ENCODE data around the gene KRTAP3-2. TPM values are rescaled to one million over a fixed set of nuclear protein-coding genes. Genes with fewer than 3 reads are reported as not detected.

Gene KRTAP3-2
- total RNA-seq (2022; extraction: Qiagen RNA extraction; ENCODE audit: low read depth), result 0.36 to 0.50 TPM (median 0.42 TPM) in 3 of 5 replicates, not detected in the others

DNA sequence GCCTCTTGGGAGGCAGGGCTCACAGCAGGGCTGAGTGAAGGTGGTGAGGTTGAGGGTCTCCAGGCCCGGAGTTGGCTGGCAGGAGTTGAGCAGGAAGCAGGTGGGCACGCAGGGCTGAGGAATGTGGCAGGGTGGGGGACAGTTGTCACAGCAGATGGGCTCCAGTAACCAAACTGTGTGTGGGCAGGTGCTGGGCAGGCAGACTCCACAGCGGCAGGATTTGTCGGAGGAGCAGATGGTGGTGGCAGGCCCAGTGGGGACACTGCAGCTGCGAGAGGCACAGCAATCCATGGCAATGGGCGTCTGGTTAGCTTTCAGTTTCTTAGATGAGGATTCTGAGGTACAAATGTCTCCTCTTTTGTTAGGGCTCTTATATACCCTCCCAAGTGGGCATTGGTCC is at the start of gene KRTAP3-2:
KRTAP3-2 (minus strand) TSS at position 344 of the 400 bp plus-strand sequence; CDS start at position 291, 53 bp downstream.

DNA sequence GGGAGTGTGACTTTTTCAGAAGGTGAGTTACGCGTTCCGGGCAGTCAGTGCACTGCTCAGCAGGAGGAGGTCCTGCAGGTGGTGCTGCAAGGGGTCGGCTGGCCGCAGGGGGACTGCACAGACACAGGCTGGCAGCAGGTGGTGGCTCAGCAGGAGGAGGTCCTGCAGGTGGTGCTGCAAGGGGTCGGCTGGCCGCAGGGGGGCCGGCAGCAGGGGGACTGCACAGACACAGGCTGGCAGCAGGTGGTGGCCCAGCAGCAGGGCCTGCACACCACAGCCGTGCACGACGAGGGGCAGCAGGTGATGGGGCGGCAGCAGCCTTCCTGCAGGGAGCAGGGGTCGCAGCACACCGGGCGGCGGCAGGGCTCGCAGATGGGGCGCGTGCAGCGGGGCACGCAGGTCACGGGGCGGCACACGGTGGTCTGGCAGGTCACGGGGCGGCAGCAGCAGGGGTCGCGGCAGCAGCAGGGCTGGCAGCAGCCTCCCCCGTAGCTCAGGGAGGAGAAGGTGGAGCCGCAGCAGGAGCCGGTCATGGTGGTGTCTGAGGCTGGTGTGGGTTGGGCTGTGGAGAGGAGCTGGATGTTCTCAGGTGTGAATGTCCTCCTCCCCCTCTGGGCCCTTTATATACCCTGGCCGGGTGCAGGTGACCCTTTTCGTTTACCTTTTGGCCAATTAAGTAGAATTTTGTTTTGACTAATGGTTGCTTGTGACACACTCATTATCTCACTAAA is 47.2 kb upstream of the KRTAP3-2 start, which contains the start of gene KRTAP2-1:
KRTAP2-1 (minus strand) TSS at position 582 of the 731 bp plus-strand sequence; CDS start at position 533, 49 bp downstream.

DNA sequence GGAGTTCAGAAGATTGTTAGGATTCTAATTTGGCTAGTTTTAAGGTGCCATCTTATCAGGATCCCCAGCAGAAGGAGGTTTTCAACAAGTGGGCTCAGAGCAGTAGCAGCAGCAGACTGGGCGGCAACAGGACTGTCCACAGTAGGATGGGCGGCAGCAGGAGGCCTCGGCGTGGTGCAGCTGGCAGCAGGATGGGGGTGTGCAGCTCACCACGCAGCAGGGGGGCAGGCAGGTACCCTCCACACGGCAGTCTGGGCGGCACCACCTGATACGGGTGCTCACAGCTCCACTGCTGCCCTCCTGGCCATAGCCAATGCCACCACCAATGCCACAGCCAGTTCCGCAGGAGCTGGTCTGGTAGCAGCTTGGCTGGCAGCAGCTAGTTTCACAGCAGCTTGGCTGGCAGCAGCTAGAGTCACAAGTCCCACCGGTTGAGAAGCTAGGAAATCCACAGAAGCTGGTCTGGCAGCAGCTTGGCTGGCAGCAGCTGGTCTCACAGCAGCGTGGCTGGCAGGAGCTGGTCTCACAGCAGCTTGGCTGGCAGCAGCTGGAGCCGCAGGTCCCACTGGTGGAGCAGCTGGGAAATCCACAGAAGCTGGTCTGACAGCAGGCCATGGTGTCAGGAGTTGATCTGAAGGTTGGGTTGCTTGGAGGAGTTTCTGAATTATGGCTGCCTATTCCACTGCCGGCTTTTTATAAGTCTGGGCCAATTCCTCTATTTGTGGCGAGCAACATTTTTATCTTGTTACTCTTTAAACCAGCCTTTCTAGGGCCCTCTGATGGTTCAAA is 41.3 kb upstream of the KRTAP3-2 start, which contains the start of gene KRTAP1-1:
KRTAP1-1 (minus strand) TSS at position 668 of the 789 bp plus-strand sequence; CDS start at position 615, 53 bp downstream.

DNA sequence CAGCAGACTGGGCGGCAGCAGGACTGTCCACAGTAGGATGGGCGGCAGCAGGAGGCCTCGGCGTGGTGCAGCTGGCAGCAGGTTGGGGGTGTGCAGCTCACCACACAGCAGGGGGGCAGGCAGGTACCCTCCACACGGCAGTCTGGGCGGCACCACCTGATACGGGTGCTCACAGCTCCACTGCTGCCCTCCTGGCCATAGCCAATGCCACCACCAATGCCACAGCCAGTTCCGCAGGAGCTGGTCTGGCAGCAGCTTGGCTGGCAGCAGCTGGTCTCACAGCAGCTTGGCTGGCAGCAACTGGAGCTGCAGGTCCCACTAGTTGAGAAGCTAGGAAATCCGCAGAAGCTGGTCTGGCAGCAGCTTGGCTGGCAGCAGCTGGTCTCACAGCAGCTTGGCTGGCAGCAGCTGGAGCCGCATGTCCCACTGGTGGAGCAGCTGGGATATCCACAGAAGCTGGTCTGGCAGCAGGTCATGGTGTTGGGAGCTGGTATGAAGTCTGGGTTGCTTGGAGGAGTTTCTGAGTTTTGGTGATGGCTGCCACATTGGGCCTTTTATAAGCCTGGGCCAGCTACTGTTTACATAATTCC is 34.7 kb upstream of the KRTAP3-2 start, which contains the start of gene KRTAP1-3:
KRTAP1-3 (minus strand) TSS at position 529 of the 590 bp plus-strand sequence; CDS start at position 476, 53 bp downstream.

DNA sequence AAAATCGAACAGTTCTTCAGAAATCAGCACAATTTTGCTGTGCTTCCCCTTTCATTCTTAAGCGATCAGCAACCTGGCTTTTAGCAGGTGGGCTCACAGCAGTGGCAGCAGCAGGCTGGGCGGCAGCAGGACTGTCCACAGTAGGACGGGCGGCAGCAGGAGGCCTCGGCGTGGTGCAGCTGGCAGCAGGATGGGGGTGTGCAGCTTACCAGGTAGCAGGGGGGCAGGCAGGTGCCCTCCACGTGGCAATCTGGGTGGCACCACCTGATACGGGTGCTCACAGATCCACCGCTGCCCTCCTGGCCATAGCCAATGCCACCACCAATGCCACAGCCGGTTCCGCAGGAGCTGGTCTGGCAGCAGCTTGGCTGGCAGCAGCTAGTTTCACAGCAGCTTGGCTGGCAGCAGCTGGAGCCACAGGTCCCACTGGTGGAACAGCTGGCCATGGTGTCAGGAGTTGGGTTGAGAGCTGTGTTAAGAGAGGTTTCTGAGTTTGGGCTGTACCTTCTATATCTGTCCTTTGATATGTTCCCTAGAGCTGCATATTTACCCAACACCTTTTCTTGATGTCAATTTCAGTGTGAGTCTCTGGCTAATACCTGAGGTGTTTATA is 30.0 kb upstream of the KRTAP3-2 start, which contains the start of gene KRTAP1-4:
KRTAP1-4 (minus strand) TSS at position 563 of the 613 bp plus-strand sequence; CDS start at position 446, 117 bp downstream.

DNA sequence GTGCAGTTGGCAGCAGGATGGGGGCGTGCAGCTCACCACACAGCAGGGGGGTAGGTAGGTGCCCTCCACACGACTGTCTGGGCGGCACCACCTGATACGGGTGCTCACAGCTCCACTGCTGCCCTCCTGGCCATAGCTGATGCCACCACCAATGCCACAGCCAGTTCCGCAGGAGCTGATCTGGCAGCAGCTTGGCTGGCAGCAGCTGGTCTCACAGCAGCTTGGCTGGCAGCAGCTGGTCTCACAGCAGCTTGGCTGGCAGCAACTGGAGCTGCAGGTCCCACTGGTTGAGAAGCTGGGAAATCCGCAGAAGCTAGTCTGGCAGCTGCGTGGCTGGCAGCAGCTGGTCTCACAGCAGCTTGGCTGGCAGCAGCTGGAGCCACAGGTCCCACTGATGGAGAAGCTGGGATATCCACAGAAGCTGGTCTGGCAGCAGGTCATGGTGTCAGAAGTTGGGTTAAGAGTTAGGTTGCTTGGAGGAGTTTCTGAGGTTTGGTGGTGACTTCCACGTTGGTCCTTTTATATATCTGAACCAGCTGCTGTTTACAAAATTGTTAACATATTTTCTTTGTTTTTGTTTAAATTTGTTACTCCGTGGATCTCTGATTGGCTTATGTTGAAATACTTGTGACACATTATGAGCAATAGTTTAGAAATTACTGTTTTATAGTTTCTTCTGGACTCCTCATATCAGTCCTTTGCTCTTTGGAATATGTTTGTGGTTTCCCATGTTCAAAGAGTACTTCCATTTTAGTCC is 27.2 kb upstream of the KRTAP3-2 start, which contains the start of gene KRTAP1-5:
KRTAP1-5 (minus strand) TSS at position 494 of the 757 bp plus-strand sequence; CDS start at position 441, 53 bp downstream.

GRCh38 chr17:41008811-41009210 is 9.1 kb upstream of the KRTAP3-2 start, which contains the start of gene KRTAP3-1:
Gene KRTAP3-1 (minus strand): TSS chr17:41009128. CDS start chr17:41009074, 54 bp downstream.

GRCh38 chr17:40993839-40994238 is 5.9 kb downstream of the KRTAP3-2 start, which contains the start of gene KRTAP3-3:
Gene KRTAP3-3 (minus strand): TSS chr17:40994164. CDS start chr17:40994097, 67 bp downstream.

GRCh38 chr17:40984226-40984625 is 15.5 kb downstream of the KRTAP3-2 start, which contains the start of gene KRT40:
Gene KRT40 (minus strand): TSS chr17:40984326. CDS start chr17:40984273, 53 bp downstream.

GRCh38 chr17:40966848-40967247 is 32.9 kb downstream of the KRTAP3-2 start, which contains the start of gene KRT39:
Gene KRT39 (minus strand): TSS chr17:40966948. CDS start chr17:40966856, 92 bp downstream.

Other genes starting within 250 kb of the KRTAP3-2 start
- not detected in 5 replicates for gene KRT25, start 244.6 kb downstream of the KRTAP3-2 start, total RNA-seq (2022; extraction: Qiagen RNA extraction; ENCODE audit: low read depth)
- gene KRT26, start 227.7 kb downstream of the KRTAP3-2 start, total RNA-seq (2022; extraction: Qiagen RNA extraction; ENCODE audit: low read depth), result not detected in 5 replicates
- not detected in 5 replicates for gene KRT27, start 217.4 kb downstream of the KRTAP3-2 start, total RNA-seq (2022; extraction: Qiagen RNA extraction; ENCODE audit: low read depth)
- not detected in 5 replicates for gene KRT28, start 199.9 kb downstream of the KRTAP3-2 start, total RNA-seq (2022; extraction: Qiagen RNA extraction; ENCODE audit: low read depth)
- gene KRT10, start 177.3 kb downstream of the KRTAP3-2 start, total RNA-seq (2022; extraction: Qiagen RNA extraction; ENCODE audit: low read depth), result 89.0 to 122 TPM (median 115 TPM) in 5 replicates
- not detected in 5 replicates for gene KRT12, start 132.7 kb downstream of the KRTAP3-2 start, total RNA-seq (2022; extraction: Qiagen RNA extraction; ENCODE audit: low read depth)
- gene KRT20, start 114.7 kb downstream of the KRTAP3-2 start, total RNA-seq (2022; extraction: Qiagen RNA extraction; ENCODE audit: low read depth), result 0.17 to 0.43 TPM (median 0.28 TPM) in 5 replicates
- gene KRT23, start 62.3 kb downstream of the KRTAP3-2 start, total RNA-seq (2022; extraction: Qiagen RNA extraction; ENCODE audit: low read depth), result 0.06 to 0.30 TPM (median 0.08 TPM) in 3 of 5 replicates, not detected in the others
- not detected in 5 replicates for gene KRT39, start 33.0 kb downstream of the KRTAP3-2 start, total RNA-seq (2022; extraction: Qiagen RNA extraction; ENCODE audit: low read depth)
- not detected in 5 replicates for gene KRT40, start 15.6 kb downstream of the KRTAP3-2 start, total RNA-seq (2022; extraction: Qiagen RNA extraction; ENCODE audit: low read depth)
- not detected in 5 replicates for gene KRTAP3-3, start 5.7 kb downstream of the KRTAP3-2 start, total RNA-seq (2022; extraction: Qiagen RNA extraction; ENCODE audit: low read depth)
- gene KRTAP3-1, start 9.2 kb upstream of the KRTAP3-2 start, total RNA-seq (2022; extraction: Qiagen RNA extraction; ENCODE audit: low read depth), result not detected in 5 replicates
- not detected in 5 replicates for gene KRTAP1-5, start 27.3 kb upstream of the KRTAP3-2 start, total RNA-seq (2022; extraction: Qiagen RNA extraction; ENCODE audit: low read depth)
- gene KRTAP1-4, start 30.3 kb upstream of the KRTAP3-2 start, total RNA-seq (2022; extraction: Qiagen RNA extraction; ENCODE audit: low read depth), result not detected in 5 replicates
- gene KRTAP1-3, start 35.0 kb upstream of the KRTAP3-2 start, total RNA-seq (2022; extraction: Qiagen RNA extraction; ENCODE audit: low read depth), result not detected in 5 replicates
- not detected in 5 replicates for gene KRTAP1-1, start 41.5 kb upstream of the KRTAP3-2 start, total RNA-seq (2022; extraction: Qiagen RNA extraction; ENCODE audit: low read depth)
- gene KRTAP2-1, start 47.4 kb upstream of the KRTAP3-2 start, total RNA-seq (2022; extraction: Qiagen RNA extraction; ENCODE audit: low read depth), result not detected in 5 replicates
- gene KRTAP2-2, start 55.3 kb upstream of the KRTAP3-2 start, total RNA-seq (2022; extraction: Qiagen RNA extraction; ENCODE audit: low read depth), result not detected in 5 replicates
- gene KRTAP2-3, start 60.2 kb upstream of the KRTAP3-2 start, total RNA-seq (2022; extraction: Qiagen RNA extraction; ENCODE audit: low read depth), result not detected in 5 replicates
- not detected in 5 replicates for gene KRTAP2-4, start 66.0 kb upstream of the KRTAP3-2 start, total RNA-seq (2022; extraction: Qiagen RNA extraction; ENCODE audit: low read depth)
- gene KRTAP4-7, start 84.2 kb upstream of the KRTAP3-2 start, total RNA-seq (2022; extraction: Qiagen RNA extraction; ENCODE audit: low read depth), result not detected in 5 replicates
- gene KRTAP4-8, start 98.2 kb upstream of the KRTAP3-2 start, total RNA-seq (2022; extraction: Qiagen RNA extraction; ENCODE audit: low read depth), result 0.08 TPM in 1 of 5 replicates, not detected in the others
- gene KRTAP4-16, start 102.3 kb upstream of the KRTAP3-2 start, total RNA-seq (2022; extraction: Qiagen RNA extraction; ENCODE audit: low read depth), result not detected in 5 replicates
- gene KRTAP4-9, start 105.5 kb upstream of the KRTAP3-2 start, total RNA-seq (2022; extraction: Qiagen RNA extraction; ENCODE audit: low read depth), result not detected in 5 replicates
- gene KRTAP4-11, start 118.5 kb upstream of the KRTAP3-2 start, total RNA-seq (2022; extraction: Qiagen RNA extraction; ENCODE audit: low read depth), result not detected in 5 replicates
- gene KRTAP4-12, start 124.3 kb upstream of the KRTAP3-2 start, total RNA-seq (2022; extraction: Qiagen RNA extraction; ENCODE audit: low read depth), result not detected in 5 replicates
- not detected in 5 replicates for gene KRTAP4-6, start 140.6 kb upstream of the KRTAP3-2 start, total RNA-seq (2022; extraction: Qiagen RNA extraction; ENCODE audit: low read depth)
- not detected in 5 replicates for gene KRTAP4-5, start 149.9 kb upstream of the KRTAP3-2 start, total RNA-seq (2022; extraction: Qiagen RNA extraction; ENCODE audit: low read depth)
- not detected in 5 replicates for gene KRTAP4-4, start 160.8 kb upstream of the KRTAP3-2 start, total RNA-seq (2022; extraction: Qiagen RNA extraction; ENCODE audit: low read depth)
- gene KRTAP4-3, start 168.3 kb upstream of the KRTAP3-2 start, total RNA-seq (2022; extraction: Qiagen RNA extraction; ENCODE audit: low read depth), result not detected in 5 replicates
- gene KRTAP4-2, start 178.3 kb upstream of the KRTAP3-2 start, total RNA-seq (2022; extraction: Qiagen RNA extraction; ENCODE audit: low read depth), result not detected in 5 replicates
- gene KRTAP4-1, start 185.0 kb upstream of the KRTAP3-2 start, total RNA-seq (2022; extraction: Qiagen RNA extraction; ENCODE audit: low read depth), result 0.17 to 0.25 TPM (median 0.24 TPM) in 4 of 5 replicates, not detected in the other
- gene KRTAP9-1, start 190.0 kb upstream of the KRTAP3-2 start, total RNA-seq (2022; extraction: Qiagen RNA extraction; ENCODE audit: low read depth), result not detected in 5 replicates
- gene KRTAP9-2, start 226.7 kb upstream of the KRTAP3-2 start, total RNA-seq (2022; extraction: Qiagen RNA extraction; ENCODE audit: low read depth), result not detected in 5 replicates
- gene KRTAP9-3, start 232.5 kb upstream of the KRTAP3-2 start, total RNA-seq (2022; extraction: Qiagen RNA extraction; ENCODE audit: low read depth), result not detected in 5 replicates
- gene KRTAP9-8, start 238.1 kb upstream of the KRTAP3-2 start, total RNA-seq (2022; extraction: Qiagen RNA extraction; ENCODE audit: low read depth), result not detected in 5 replicates
- not detected in 5 replicates for gene KRTAP9-4, start 249.8 kb upstream of the KRTAP3-2 start, total RNA-seq (2022; extraction: Qiagen RNA extraction; ENCODE audit: low read depth)